CD14-positive monocyte (primary cell): Measurements from ENCODE around the gene GLIS2. TPM values are rescaled to one million over a fixed set of nuclear protein-coding genes. Genes with fewer than 3 reads are reported as not detected.

Source experiments
- DNase-seq, 3 donors: peaks; one replicate each; pipeline ENCODE4 v3.0.0-alpha.2; 2011 to 2022
- H2AFZ ChIP-seq: 2 replicates; pipeline ENCODE4 v1.6.0; 2012; ENCODE audit warnings: mild to moderate bottlenecking, low read depth, low read length, inconsistent platforms; ENCODE audit not compliant: insufficient read depth, poor library complexity, severe bottlenecking
- H3K27ac ChIP-seq, 2 donors: 1 replicate in 1 of 2; 2 replicates in 1 of 2; pipeline ENCODE4 v1.5.1; 2012 to 2013; ENCODE audit warnings: low read length in 2 of 2, control low read depth in 1 of 2, inconsistent platforms in 1 of 2, low read depth in 1 of 2, mild to moderate bottlenecking in 1 of 2
- H3K27me3 ChIP-seq, 2 donors: one replicate each; pipeline versions ENCODE4 v1.6.0 to v1.6.1; 2011 to 2013; ENCODE audit warnings: low read length in 2 of 2; ENCODE audit not compliant: control insufficient read depth in 2 of 2, insufficient read depth in 2 of 2
- H3K36me3 ChIP-seq, 2 donors: replicated peaks in 1 of 2; 1 replicate in 1 of 2; 2 replicates in 1 of 2; pipeline versions ENCODE4 v1.5.1 to v1.6.1; 2012 to 2013; ENCODE audit warnings: low read length in 2 of 2, control low read depth in 1 of 2, inconsistent platforms in 1 of 2, mild to moderate bottlenecking in 1 of 2; ENCODE audit not compliant: insufficient read depth in 2 of 2, control insufficient read depth in 1 of 2
- H3K4me1 ChIP-seq, 2 donors: 1 replicate in 1 of 2; 2 replicates in 1 of 2; pipeline versions ENCODE4 v1.5.1 to v1.6.1; 2012 to 2013; ENCODE audit warnings: low read length in 2 of 2, control low read depth in 1 of 2, inconsistent platforms in 1 of 2, mild to moderate bottlenecking in 1 of 2, moderate library complexity in 1 of 2; ENCODE audit not compliant: insufficient read depth in 2 of 2, control insufficient read depth in 1 of 2
- H3K4me2 ChIP-seq: replicated peaks from 2 replicates; pipeline ENCODE3; 2012; ENCODE audit warnings: low read length, moderate library complexity, mild to moderate bottlenecking; ENCODE audit not compliant: poor library complexity, severe bottlenecking; ENCODE audit errors: extremely low read depth
- H3K4me3 ChIP-seq, 3 experiments: fragments of 200-600 bp in 1 of 3; sonication (generic) in 1 of 3; replicated peaks in 1 of 3; 1 replicate in 2 of 3; 2 replicates in 1 of 3; pipeline ENCODE4 v1.5.1; 2011 to 2013; ENCODE audit warnings: low read length in 3 of 3, mild to moderate bottlenecking in 3 of 3, control low read depth in 2 of 3, low read depth in 2 of 3, inconsistent platforms in 1 of 3, moderate library complexity in 1 of 3
- H3K79me2 ChIP-seq: 2 replicates; pipeline ENCODE4 v1.6.0; 2012; ENCODE audit warnings: mild to moderate bottlenecking, control low read depth, inconsistent platforms, low read length, moderate library complexity; ENCODE audit not compliant: insufficient read depth
- H3K9ac ChIP-seq: 2 replicates; pipeline ENCODE4 v1.6.0; 2017; ENCODE audit warnings: low read length, mild to moderate bottlenecking; ENCODE audit not compliant: insufficient read depth, poor library complexity, severe bottlenecking
- H3K9me3 ChIP-seq, 2 donors: replicated peaks in 1 of 2; 1 replicate in 1 of 2; 2 replicates in 1 of 2; pipeline versions ENCODE4 v1.5.1 to v1.6.1; 2012 to 2013; ENCODE audit warnings: low read length in 2 of 2, control low read depth in 1 of 2; ENCODE audit not compliant: control insufficient read depth in 1 of 2, insufficient read depth in 1 of 2
- H4K20me1 ChIP-seq: 2 replicates; pipeline ENCODE4 v1.6.0; 2012; ENCODE audit warnings: mild to moderate bottlenecking, low read length, control low read depth, moderate library complexity; ENCODE audit not compliant: insufficient read depth
- H3K27ac Mint-ChIP-seq, 7 donors: one replicate each; pipeline ENCODE4 v1.8.0; 2020; ENCODE audit warnings: mild to moderate bottlenecking in 7 of 7, mixed read lengths in 7 of 7, moderate library complexity in 6 of 7, inconsistent platforms in 2 of 7
- H3K27me3 Mint-ChIP-seq, 3 donors: one replicate each; pipeline ENCODE4 v1.8.0; 2021 to 2022; ENCODE audit warnings: low read depth in 3 of 3, mild to moderate bottlenecking in 3 of 3, mixed read lengths in 3 of 3, moderate library complexity in 3 of 3, inconsistent platforms in 1 of 3
- H3K36me3 Mint-ChIP-seq, 2 donors: one replicate each; pipeline ENCODE4 v1.8.0; 2020; ENCODE audit warnings: mixed read lengths in 2 of 2, inconsistent platforms in 1 of 2, mild to moderate bottlenecking in 1 of 2
- H3K4me1 Mint-ChIP-seq: one replicate; pipeline ENCODE4 v1.8.0; 2020; ENCODE audit warnings: mild to moderate bottlenecking, mixed read lengths
- H3K4me3 Mint-ChIP-seq, 2 donors: one replicate each; pipeline ENCODE4 v1.8.0; 2020; ENCODE audit warnings: mild to moderate bottlenecking in 2 of 2, mixed read lengths in 2 of 2, moderate library complexity in 1 of 2
- H3K9me3 Mint-ChIP-seq, 7 donors: one replicate each; pipeline ENCODE4 v1.8.0; 2020 to 2022; ENCODE audit warnings: mixed read lengths in 7 of 7, mild to moderate bottlenecking in 6 of 7, moderate library complexity in 6 of 7, inconsistent platforms in 2 of 7
- CTCF ChIP-seq: fragments of 200-600 bp; IDR thresholded peaks from one replicate; pipeline ENCODE4 v1.8.0; 2022; ENCODE audit warnings: antibody characterized with exemption, mild to moderate bottlenecking
- WGBS: methylation state at CpG from one replicate; pipeline ENCODE4 v1.1.5; 2013; ENCODE audit warnings: missing lambda C conversion rate; ENCODE audit not compliant: insufficient coverage; 5-methylcytosine and 5-hydroxymethylcytosine counted together
- intact Hi-C, 2 donors: fragments of 100-400 bp; cut with micrococcal nuclease; formaldehyde crosslinking; loops; one replicate each; pipeline versions ENCODE4 v1.15.0 to v1.15.1; 2023
- polyA plus RNA-seq, 3 donors: library from polyadenylated mRNA; depleted of rRNA in 1 of 3; unstranded in 2 of 3; stranded (reverse) in 1 of 3; fragments of 300-500 nt in 2 of 3; fragments of >200 nt in 1 of 3; fragmentation: Illumina TruSeq in 2 of 3; gene quantifications; 1 replicate in 2 of 3; 2 replicates in 1 of 3; pipeline ENCODE4 v1.2.3, GENCODE V29; 2012 to 2021

Gene GLIS2
- polyA plus RNA-seq, 3 donors = 0.03 TPM; not detected in 2

DNA sequence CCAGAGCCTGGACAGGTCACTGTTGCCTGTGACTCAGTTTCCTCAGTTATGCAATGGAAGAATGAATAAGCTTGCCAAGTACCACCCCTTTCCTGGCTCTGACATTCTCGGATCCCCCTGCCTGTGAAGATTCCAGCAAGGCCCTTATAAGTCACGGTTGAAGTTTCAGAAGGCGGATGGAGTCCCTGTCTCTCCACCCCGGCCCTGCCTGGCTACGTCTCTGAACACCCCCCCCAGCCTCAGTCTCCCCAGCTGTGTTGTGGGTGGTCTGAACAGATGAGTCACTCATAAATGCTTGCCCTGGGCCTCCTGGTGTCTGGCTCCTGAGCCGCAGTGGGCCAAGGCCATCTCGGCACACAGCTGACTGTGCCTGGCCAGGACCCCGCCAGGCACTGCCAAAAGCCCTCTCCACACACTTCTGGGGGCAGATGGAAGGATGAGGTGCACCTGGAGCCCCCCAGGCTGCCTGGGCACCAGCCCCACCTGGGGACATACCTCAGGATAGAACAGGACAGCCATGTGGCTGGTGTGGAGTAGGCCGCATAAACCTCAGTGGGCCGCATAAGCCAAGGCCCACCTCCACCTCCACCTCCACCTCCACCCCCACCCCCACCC lies 71.2 kb downstream of the GLIS2 start:
- Histone ChIP-seq H3K79me2 (no peaks in the 10 kb centered on the region), H3K36me3 (peaks cover 94 to 99% of the 10 kb centered on the region in 2 donors), H3K27me3 (no peaks in the 10 kb centered on the region), H3K9ac (no peak overlapping the region), H4K20me1 (peaks cover 100% of the 10 kb centered on the region), H3K4me1 (no peaks in the 10 kb centered on the region), H3K27ac (no peak overlapping the region), H3K4me2 (no peak overlapping the region), H2AFZ (no peak overlapping the region), H3K9me3 (no peaks in the 10 kb centered on the region), H3K4me3 (no peak overlapping the region)
- WGBS = 75% methylated on average over 2 of the region's 10 CpGs
- DNase-seq = no peak
- Mint-ChIP-seq H3K4me3 (no peak overlapping the region), H3K36me3 (peaks cover 55 to 90% of the 10 kb centered on the region in 2 donors), H3K4me1 (no peaks in the 10 kb centered on the region), H3K9me3 (no peaks in the 10 kb centered on the region), H3K27ac (no peak overlapping the region), H3K27me3 (no peaks in the 10 kb centered on the region)
- no peak for TF ChIP-seq CTCF
- intact Hi-C loops = no loop called here

GRCh38 chr16:4387781-4388180 lies 71.9 kb downstream of the GLIS2 start:
- no peak for DNase-seq
- Histone ChIP-seq H3K79me2 (peaks cover 3% of the 10 kb centered on the region), H3K27ac (no peak overlapping the region), H3K4me1 (no peaks in the 10 kb centered on the region), H3K9ac (no peak overlapping the region), H3K27me3 (no peaks in the 10 kb centered on the region), H4K20me1 (peaks cover 100% of the 10 kb centered on the region), H3K9me3 (no peaks in the 10 kb centered on the region), H2AFZ (no peak overlapping the region), H3K36me3 (peaks cover 97 to 99% of the 10 kb centered on the region in 2 donors), H3K4me3 (no peak overlapping the region), H3K4me2 (no peak overlapping the region)
- Mint-ChIP-seq H3K27me3 (no peaks in the 10 kb centered on the region), H3K4me3 (no peak overlapping the region), H3K4me1 (no peaks in the 10 kb centered on the region), H3K27ac (no peak overlapping the region), H3K9me3 (no peaks in the 10 kb centered on the region), H3K36me3 (peaks cover 59 to 89% of the 10 kb centered on the region in 2 donors)
- 98% methylated on average over 14 of the region's 20 CpGs for WGBS
- no peak for TF ChIP-seq CTCF
- intact Hi-C loops = no loop called here
